Astrocyte (in vitro differentiated cells and primary cell): ENCODE results near the gene PRRC2B. TPM values are rescaled to one million over a fixed set of nuclear protein-coding genes. Genes with fewer than 3 reads are reported as not detected.

Source experiments
- DNase-seq: peaks from one replicate; pipeline ENCODE4 v3.0.0-alpha.2; 2010; ENCODE audit warnings: low read depth
- FAIRE-seq: peaks from 2 replicates; lab custom pipeline; 2011; peaks lifted over from hg19 to GRCh38; lab: Jason Lieb, UNC
- H2AFZ ChIP-seq: 2 replicates; pipeline ENCODE4 v1.6.0; 2012; ENCODE audit warnings: low read depth, low read length, inconsistent platforms
- H3K27ac ChIP-seq: 2 replicates; pipeline ENCODE4 v1.5.1; 2011; ENCODE audit warnings: low read depth, low read length, inconsistent platforms
- H3K27me3 ChIP-seq: 2 replicates; pipeline ENCODE4 v1.6.0; 2011; ENCODE audit warnings: low read length, inconsistent platforms; ENCODE audit not compliant: insufficient read depth
- H3K36me3 ChIP-seq: 2 replicates; pipeline ENCODE4 v1.5.1; 2011; ENCODE audit warnings: low read length, inconsistent platforms; ENCODE audit not compliant: insufficient read depth
- H3K4me1 ChIP-seq: 2 replicates; pipeline ENCODE4 v1.5.1; 2011; ENCODE audit warnings: low read length, inconsistent platforms; ENCODE audit not compliant: insufficient read depth
- H3K4me2 ChIP-seq: 2 replicates; pipeline ENCODE4 v1.6.0; 2012; ENCODE audit warnings: low read length, inconsistent platforms
- H3K4me3 ChIP-seq: 2 replicates; pipeline ENCODE4 v1.5.1; 2011; ENCODE audit warnings: low read depth, mild to moderate bottlenecking, low read length, inconsistent platforms; ENCODE audit not compliant: insufficient read depth
- H3K79me2 ChIP-seq: 2 replicates; pipeline ENCODE4 v1.6.0; 2012; ENCODE audit warnings: mild to moderate bottlenecking, low read length, inconsistent platforms; ENCODE audit not compliant: insufficient read depth
- H3K9ac ChIP-seq: 2 replicates; pipeline ENCODE4 v1.6.0; 2012; ENCODE audit warnings: mild to moderate bottlenecking, low read length, inconsistent platforms
- H3K9me3 ChIP-seq: 2 replicates; pipeline ENCODE4 v1.5.1; 2012; ENCODE audit warnings: low read depth, mild to moderate bottlenecking, low read length, inconsistent platforms; ENCODE audit not compliant: insufficient read depth
- H4K20me1 ChIP-seq: 2 replicates; pipeline ENCODE4 v1.6.0; 2012; ENCODE audit warnings: low read length, inconsistent platforms; ENCODE audit not compliant: insufficient read depth
- H3K27ac Mint-ChIP-seq: one replicate; pipeline ENCODE4 v1.8.0; 2021; ENCODE audit warnings: mild to moderate bottlenecking, mixed read lengths; ENCODE audit not compliant: unreplicated experiment
- H3K27me3 Mint-ChIP-seq: one replicate; pipeline ENCODE4 v1.8.0; 2021; ENCODE audit warnings: low read depth, mixed read lengths; ENCODE audit not compliant: unreplicated experiment
- H3K36me3 Mint-ChIP-seq: one replicate; pipeline ENCODE4 v1.8.0; 2021; ENCODE audit warnings: low read depth, mixed read lengths; ENCODE audit not compliant: unreplicated experiment
- H3K4me1 Mint-ChIP-seq: one replicate; pipeline ENCODE4 v1.8.0; 2021; ENCODE audit warnings: low read depth, mixed read lengths; ENCODE audit not compliant: unreplicated experiment
- H3K4me3 Mint-ChIP-seq: one replicate; pipeline ENCODE4 v1.8.0; 2021; ENCODE audit warnings: mild to moderate bottlenecking, moderate library complexity, mixed read lengths; ENCODE audit not compliant: unreplicated experiment
- H3K9me3 Mint-ChIP-seq: one replicate; pipeline ENCODE4 v1.8.0; 2021; ENCODE audit warnings: mild to moderate bottlenecking, mixed read lengths; ENCODE audit not compliant: unreplicated experiment
- CTCF ChIP-seq: IDR thresholded peaks from 2 replicates; pipeline ENCODE4 v1.5.1; 2011; ENCODE audit warnings: low read depth, mild to moderate bottlenecking, inconsistent platforms, low read length, moderate library complexity; ENCODE audit not compliant: insufficient read depth
- EZH2 ChIP-seq: IDR thresholded peaks from 2 replicates; pipeline ENCODE4 v1.6.1; 2012; ENCODE audit warnings: mild to moderate bottlenecking, low read length, inconsistent platforms; ENCODE audit not compliant: insufficient read depth
- total RNA-seq: library from RNA; stranded (reverse); gene quantifications from 2 replicates; pipeline ENCODE4 v1.2.1, GENCODE V29; 2021

Gene PRRC2B
- total RNA-seq, 1 donor from 2014 or later, result 292 TPM

- Mint-ChIP-seq H3K36me3 (no peaks in the 10 kb centered on the region), H3K9me3 (no peaks in the 10 kb centered on the region), H3K27me3 (no peaks in the 10 kb centered on the region), H3K27ac (peak overlapping the region; percentile 90), H3K4me1 (peaks cover 31% of the 10 kb centered on the region), H3K4me3 (peak overlapping the region; percentile 99)
- H2AFZ ChIP-seq, result no peak overlapping the region
- no peak for FAIRE-seq
- H4K20me1 ChIP-seq, result peaks cover 71% of the 10 kb centered on the region
- peaks cover 78% of the 10 kb centered on the region for H3K79me2 ChIP-seq
- peak overlapping the region; percentile 96 for H3K9ac ChIP-seq
- peak overlapping the region; percentile 100 for H3K4me2 ChIP-seq
- TF ChIP-seq EZH2, result no peak
- TF ChIP-seq CTCF, result no peak
- H3K27ac ChIP-seq, result peak overlapping the region; percentile 73
- peak; percentile 65 for DNase-seq
- no peaks in the 10 kb centered on the region for H3K36me3 ChIP-seq
- H3K4me1 ChIP-seq, result peaks cover 54% of the 10 kb centered on the region
- no peaks in the 10 kb centered on the region for H3K9me3 ChIP-seq
- no peaks in the 10 kb centered on the region for H3K27me3 ChIP-seq
- H3K4me3 ChIP-seq, result peak overlapping the region; percentile 56
Observed at GRCh38 chr9:131397100-131397790, 3.4 kb downstream of the PRRC2B start.

GRCh38 chr9:131398204-131398603 is 4.3 kb downstream of the PRRC2B start:
- peaks cover 60% of the 10 kb centered on the region for H3K4me1 ChIP-seq
- H3K27ac ChIP-seq, result peak overlapping the region; percentile 73
- peak; percentile 64 for DNase-seq
- H3K9me3 ChIP-seq, result no peaks in the 10 kb centered on the region
- Mint-ChIP-seq H3K4me1 (peaks cover 40% of the 10 kb centered on the region), H3K4me3 (peak overlapping the region; percentile 99), H3K27ac (peak overlapping the region; percentile 90), H3K9me3 (no peaks in the 10 kb centered on the region), H3K27me3 (no peaks in the 10 kb centered on the region), H3K36me3 (no peaks in the 10 kb centered on the region)
- H3K4me3 ChIP-seq, result peak overlapping the region; percentile 56
- no peak for FAIRE-seq
- peaks cover 88% of the 10 kb centered on the region for H3K79me2 ChIP-seq
- TF ChIP-seq EZH2, result no peak
- TF ChIP-seq CTCF, result no peak
- H3K9ac ChIP-seq, result peak overlapping the region; percentile 96
- no peaks in the 10 kb centered on the region for H3K27me3 ChIP-seq
- H3K4me2 ChIP-seq, result peak overlapping the region; percentile 100
- peaks cover 80% of the 10 kb centered on the region for H4K20me1 ChIP-seq
- H3K36me3 ChIP-seq, result no peaks in the 10 kb centered on the region
- no peak overlapping the region for H2AFZ ChIP-seq

GRCh38 chr9:131399972-131400371 is 6.1 kb downstream of the PRRC2B start:
- Histone ChIP-seq H3K36me3 (no peaks in the 10 kb centered on the region), H3K9ac (peak overlapping the region; percentile 22), H3K4me3 (no peak overlapping the region), H3K4me2 (peak overlapping the region; percentile 42), H3K79me2 (peaks cover 99% of the 10 kb centered on the region), H2AFZ (no peak overlapping the region), H3K4me1 (peaks cover 70% of the 10 kb centered on the region), H3K27ac (peak overlapping the region; percentile 14), H4K20me1 (peaks cover 95% of the 10 kb centered on the region), H3K27me3 (no peaks in the 10 kb centered on the region), H3K9me3 (no peaks in the 10 kb centered on the region)
- TF ChIP-seq CTCF (no peak), EZH2 (no peak)
- no peaks in the 10 kb centered on the region for H3K9me3 Mint-ChIP-seq
- FAIRE-seq (no peak), DNase-seq (no peak)
- H3K27me3 Mint-ChIP-seq, result no peaks in the 10 kb centered on the region
- no peak overlapping the region for H3K4me3 Mint-ChIP-seq
- peaks cover 51% of the 10 kb centered on the region for H3K4me1 Mint-ChIP-seq
- peak overlapping the region; percentile 10 for H3K27ac Mint-ChIP-seq
- no peaks in the 10 kb centered on the region for H3K36me3 Mint-ChIP-seq
